Uterus (tissue), 4 donors: ENCODE measurements around the gene DOK3. TPM values are rescaled to one million over a fixed set of nuclear protein-coding genes. Genes with fewer than 3 reads are reported as not detected.

ENCODE experiments used
- DNase-seq, 2 donors: peaks; one replicate each; pipeline ENCODE4 v3.0.0-alpha.2; 2019 to 2020
- H3K27ac ChIP-seq, 2 donors: fragments of 200-600 bp; sonication (generic); 1 replicate in 1 of 2; 2 replicates in 1 of 2; pipeline ENCODE4 v1.5.1; 2016 to 2018
- H3K27me3 ChIP-seq, 2 donors: fragments of 200-600 bp; sonication (generic); one replicate each; pipeline ENCODE4 v1.5.1; 2018 to 2019; ENCODE audit warnings: control low read depth in 1 of 2
- H3K36me3 ChIP-seq, 2 donors: fragments of 200-600 bp; sonication (generic); one replicate each; pipeline ENCODE4 v1.5.1; 2019; ENCODE audit warnings: control low read depth in 1 of 2
- H3K4me1 ChIP-seq, 2 donors: fragments of 200-600 bp; sonication (generic); one replicate each; pipeline ENCODE4 v1.5.1; 2018 to 2019; ENCODE audit warnings: control low read depth in 1 of 2
- H3K4me3 ChIP-seq, 2 donors: fragments of 200-600 bp; sonication (generic); 1 replicate in 1 of 2; 2 replicates in 1 of 2; pipeline ENCODE4 v1.5.1; 2018 to 2019; ENCODE audit warnings: mild to moderate bottlenecking in 1 of 2
- H3K9me3 ChIP-seq, 2 donors: fragments of 200-600 bp; sonication (generic); one replicate each; pipeline ENCODE4 v1.5.1; 2019; ENCODE audit warnings: control low read depth in 1 of 2
- POLR2A ChIP-seq, 2 donors: fragments of 450-650 bp; IDR thresholded peaks; one replicate each; pipeline ENCODE4 v1.6.1; 2016; ENCODE audit warnings: antibody characterized with exemption in 2 of 2, mild to moderate bottlenecking in 1 of 2, moderate library complexity in 1 of 2
- intact Hi-C: fragments of 100-400 bp; cut with DNase I; formaldehyde crosslinking; loops from one replicate; pipeline ENCODE4 v1.15.1; 2023; ENCODE audit warnings: low total_unique reads
- total RNA-seq, 4 donors: library from RNA; depleted of rRNA in 3 of 4; stranded (reverse); fragments of >200 nt in 3 of 4; gene quantifications; one replicate each; pipeline versions ENCODE4 v1.1.0 to v1.2.4, GENCODE V29; 2014 to 2023
- TF ChIP-seq, protein P1 (sequence below), 4 experiments: fragments of 200-600 bp in 2 of 4; fragments of 450-650 bp in 2 of 4; sonication (generic) in 2 of 4; IDR thresholded peaks; one replicate each; pipeline ENCODE4 v1.5.1; 2016 to 2019; ENCODE audit warnings: antibody characterized with exemption in 4 of 4, mild to moderate bottlenecking in 2 of 4, moderate library complexity in 1 of 4
- donor health status: DM: yes; HTN: yes; CAD: no.

Gene DOK3
- total RNA-seq, 4 donors from 2014 or later = 3.6 to 20.0 (median 7.1) TPM

DNA sequence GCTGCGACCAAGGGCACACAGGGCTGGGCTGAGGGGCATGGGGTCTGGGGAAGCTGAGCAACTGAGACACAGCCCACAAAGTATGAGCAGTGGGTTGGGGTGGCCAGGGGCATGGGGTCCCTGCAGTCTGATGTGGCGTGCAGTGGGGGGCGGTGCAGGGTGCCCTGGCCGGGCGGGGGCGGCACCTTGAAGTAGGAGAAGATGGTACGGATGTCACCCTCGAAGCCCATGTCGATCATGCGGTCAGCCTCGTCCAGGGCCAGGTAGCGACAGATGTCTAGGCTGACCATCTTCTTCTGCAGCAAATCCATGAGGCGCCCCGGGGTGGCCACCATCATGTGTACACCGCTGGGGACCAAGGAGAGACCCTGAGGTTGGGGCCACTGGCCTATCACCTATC is 3.9 kb upstream of the DOK3 start:
- Histone ChIP-seq H3K27me3 (no peaks in the 10 kb centered on the region), H3K36me3 (no peaks in the 10 kb centered on the region), H3K4me1 (peaks cover 0 to 3% of the 10 kb centered on the region in 2 donors), H3K9me3 (no peaks in the 10 kb centered on the region), H3K4me3 (no peak overlapping the region), H3K27ac (no peak overlapping the region)
- TF ChIP-seq POLR2A (IDR thresholded peaks at IDR 0.05) = no peak
- TF ChIP-seq, protein P1, sequence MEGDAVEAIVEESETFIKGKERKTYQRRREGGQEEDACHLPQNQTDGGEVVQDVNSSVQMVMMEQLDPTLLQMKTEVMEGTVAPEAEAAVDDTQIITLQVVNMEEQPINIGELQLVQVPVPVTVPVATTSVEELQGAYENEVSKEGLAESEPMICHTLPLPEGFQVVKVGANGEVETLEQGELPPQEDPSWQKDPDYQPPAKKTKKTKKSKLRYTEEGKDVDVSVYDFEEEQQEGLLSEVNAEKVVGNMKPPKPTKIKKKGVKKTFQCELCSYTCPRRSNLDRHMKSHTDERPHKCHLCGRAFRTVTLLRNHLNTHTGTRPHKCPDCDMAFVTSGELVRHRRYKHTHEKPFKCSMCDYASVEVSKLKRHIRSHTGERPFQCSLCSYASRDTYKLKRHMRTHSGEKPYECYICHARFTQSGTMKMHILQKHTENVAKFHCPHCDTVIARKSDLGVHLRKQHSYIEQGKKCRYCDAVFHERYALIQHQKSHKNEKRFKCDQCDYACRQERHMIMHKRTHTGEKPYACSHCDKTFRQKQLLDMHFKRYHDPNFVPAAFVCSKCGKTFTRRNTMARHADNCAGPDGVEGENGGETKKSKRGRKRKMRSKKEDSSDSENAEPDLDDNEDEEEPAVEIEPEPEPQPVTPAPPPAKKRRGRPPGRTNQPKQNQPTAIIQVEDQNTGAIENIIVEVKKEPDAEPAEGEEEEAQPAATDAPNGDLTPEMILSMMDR (IDR thresholded peaks at IDR 0.05) = no peak
- no peak for DNase-seq
- intact Hi-C loops = no loop called here

DNA sequence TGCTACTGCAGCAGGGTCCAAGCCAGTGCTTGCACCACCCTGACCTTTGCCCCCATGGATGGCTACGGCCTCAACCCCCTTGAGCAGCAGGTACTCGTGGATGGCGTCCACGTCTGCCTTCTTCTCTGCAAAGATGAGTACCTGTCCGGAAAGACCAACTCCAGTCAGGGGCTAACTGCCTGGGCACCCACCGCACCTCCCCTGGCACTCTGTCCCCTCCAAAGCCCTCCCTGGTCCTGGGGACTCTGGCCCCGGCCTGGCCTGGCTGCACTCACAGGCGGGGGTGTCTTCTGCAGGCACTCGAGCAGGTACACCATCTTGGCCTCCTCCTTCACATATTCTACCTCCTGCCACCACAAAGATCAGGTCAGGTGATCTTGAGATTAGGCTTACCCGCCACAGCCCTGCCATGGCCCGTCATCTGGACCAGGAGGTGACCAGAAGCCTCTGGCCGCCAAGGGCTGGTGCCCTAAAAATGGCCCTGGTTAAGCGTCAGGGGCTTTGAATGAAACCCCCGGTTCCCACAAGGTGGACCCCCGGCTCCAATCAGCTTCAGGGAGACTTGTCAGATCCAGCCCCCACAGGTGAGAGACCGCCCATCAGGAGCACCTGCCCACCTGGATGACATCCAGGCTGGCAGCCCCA is 3.2 kb upstream of the DOK3 start:
- Histone ChIP-seq H3K36me3 (no peaks in the 10 kb centered on the region), H3K9me3 (no peaks in the 10 kb centered on the region), H3K27ac (no peak overlapping the region), H3K27me3 (no peaks in the 10 kb centered on the region), H3K4me3 (no peak overlapping the region), H3K4me1 (peaks cover 0 to 3% of the 10 kb centered on the region in 2 donors)
- TF ChIP-seq, protein P1 (IDR thresholded peaks at IDR 0.05) = no peak
- intact Hi-C loops = no loop called here
- DNase-seq = no peak

DNA sequence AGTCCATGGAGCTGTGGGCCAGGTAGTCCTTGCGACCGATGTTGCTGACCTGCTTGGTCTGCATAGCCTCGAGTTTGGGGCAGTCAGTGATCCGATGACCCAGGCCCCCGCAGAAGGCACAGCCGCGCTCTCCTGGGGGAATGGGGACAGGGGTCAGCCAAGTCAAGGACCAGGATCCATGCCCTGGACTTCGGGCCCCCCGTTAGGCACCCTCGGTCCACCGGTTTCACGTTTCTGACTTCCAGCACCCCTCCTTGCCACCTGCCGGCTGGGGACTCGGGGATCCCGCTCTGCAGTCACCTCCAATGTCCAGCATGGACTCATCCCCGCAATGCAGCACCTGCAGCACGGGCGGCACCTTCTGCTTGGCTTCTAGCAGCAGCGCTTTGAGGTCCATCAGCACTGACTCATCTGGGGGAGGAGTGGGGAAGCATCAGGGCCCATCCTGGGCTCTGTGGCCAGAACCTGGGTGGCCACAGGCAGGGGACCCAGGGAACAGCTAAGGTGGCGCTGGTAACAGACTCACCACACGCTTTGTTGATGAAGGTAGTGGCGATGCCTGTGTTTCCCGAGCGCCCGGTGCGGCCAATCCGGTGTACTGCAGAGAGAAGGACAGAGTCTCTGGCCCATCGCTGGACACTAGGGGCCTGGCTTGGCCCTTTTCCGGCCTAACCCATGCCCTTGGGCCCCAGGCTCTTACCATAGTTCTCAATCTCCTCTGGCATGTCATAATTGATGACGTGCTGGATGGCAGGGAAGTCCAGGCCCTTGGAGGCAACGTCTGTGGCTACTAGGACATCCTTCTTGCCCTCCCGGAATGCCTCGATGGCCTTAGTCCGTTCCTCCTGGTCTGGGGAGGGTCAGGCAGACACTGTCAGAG is 2.4 kb upstream of the DOK3 start:
- H3K36me3 ChIP-seq = no peaks in the 10 kb centered on the region
- intact Hi-C loops = no loop called here
- no peaks in the 10 kb centered on the region for H3K27me3 ChIP-seq
- H3K4me1 ChIP-seq = peaks cover 0 to 3% of the 10 kb centered on the region in 2 donors
- H3K9me3 ChIP-seq = no peaks in the 10 kb centered on the region
- no peak overlapping the region for H3K4me3 ChIP-seq
- TF ChIP-seq POLR2A (IDR thresholded peaks at IDR 0.05) = no peak
- TF ChIP-seq, protein P1 (IDR thresholded peaks at IDR 0.05) = no peak
- DNase-seq = no peak
- H3K27ac ChIP-seq = no peak overlapping the region

DNA sequence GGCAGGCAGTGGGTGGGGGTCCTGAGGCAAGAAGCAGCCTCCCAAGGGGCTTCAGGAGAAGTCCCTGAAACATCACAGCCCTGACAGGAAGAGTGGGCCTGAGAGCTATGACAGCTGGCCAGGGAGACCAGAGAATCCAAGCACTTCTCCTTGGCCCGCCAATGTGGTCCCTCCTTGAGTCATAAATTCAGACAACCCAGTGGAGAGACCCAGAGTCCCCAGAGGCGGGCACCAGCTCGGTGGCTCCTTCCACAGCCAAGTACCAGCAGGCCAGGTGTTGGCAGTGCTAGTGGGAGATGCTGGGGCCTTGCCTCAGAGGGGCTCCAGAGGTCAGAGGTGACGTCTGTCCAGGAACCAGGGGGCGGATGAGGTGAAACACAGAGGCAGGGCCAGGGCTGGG is 1.6 kb upstream of the DOK3 start:
- no peaks in the 10 kb centered on the region for H3K36me3 ChIP-seq
- no peaks in the 10 kb centered on the region for H3K9me3 ChIP-seq
- no peak for TF ChIP-seq POLR2A (IDR thresholded peaks at IDR 0.05)
- TF ChIP-seq, protein P1 (IDR thresholded peaks at IDR 0.05) = no peak
- no peak for DNase-seq
- peaks cover 0 to 3% of the 10 kb centered on the region in 2 donors for H3K4me1 ChIP-seq
- no peak overlapping the region for H3K27ac ChIP-seq
- H3K4me3 ChIP-seq = no peak overlapping the region
- intact Hi-C loops = no loop called here
- no peaks in the 10 kb centered on the region for H3K27me3 ChIP-seq

GRCh38 chr5:177510567-177511053 is 984 bp upstream of the DOK3 start:
- TF ChIP-seq, protein P1 (IDR thresholded peaks at IDR 0.05) = no peak
- TF ChIP-seq POLR2A (IDR thresholded peaks at IDR 0.05) = no peak
- intact Hi-C loops = no loop called here
- Histone ChIP-seq H3K4me1 (no peaks in the 10 kb centered on the region), H3K27ac (no peak overlapping the region), H3K27me3 (no peaks in the 10 kb centered on the region), H3K4me3 (no peak overlapping the region), H3K36me3 (no peaks in the 10 kb centered on the region), H3K9me3 (no peaks in the 10 kb centered on the region)
- no peak for DNase-seq
